GM12878 (cell line): Measurements from ENCODE around the gene CFDP1. TPM values are rescaled to one million over a fixed set of nuclear protein-coding genes. Genes with fewer than 3 reads are reported as not detected.

Experiments used
- ATF7 ChIP-seq: fragments of 450-650 bp; IDR thresholded peaks from 2 replicates; pipeline ENCODE4 v1.6.1; 2016; ENCODE audit warnings: low read depth, mild to moderate bottlenecking
- BMI1 ChIP-seq: fragments of 450-650 bp; IDR thresholded peaks from 2 replicates; pipeline ENCODE4 v1.6.1; 2016; ENCODE audit warnings: mild to moderate bottlenecking, moderate library complexity, borderline replicate concordance
- CREB1 ChIP-seq: IDR thresholded peaks from 2 replicates; pipeline ENCODE4 v1.6.1; 2012; ENCODE audit warnings: low read depth, mild to moderate bottlenecking, inconsistent platforms
- EGR1 ChIP-seq, 2 experiments: IDR thresholded peaks; 1 replicate in 1 of 2; 2 replicates in 1 of 2; pipeline ENCODE4 v1.6.1; 2011 to 2012; ENCODE audit warnings: low read depth in 2 of 2, low read length in 2 of 2, borderline replicate concordance in 1 of 2, mild to moderate bottlenecking in 1 of 2, moderate library complexity in 1 of 2
- FOS ChIP-seq: IDR thresholded peaks from 3 replicates; pipeline ENCODE4 v1.6.1; 2011; ENCODE audit warnings: borderline replicate concordance; ENCODE audit not compliant: insufficient read length; ENCODE audit errors: extremely low read depth
- GATAD2B ChIP-seq: fragments of 450-650 bp; conservative IDR thresholded peaks from 2 replicates; pipeline ENCODE4 v1.6.1; 2017; ENCODE audit warnings: low read depth, mild to moderate bottlenecking, moderate library complexity
- HDGF ChIP-seq: fragments of 450-650 bp; IDR thresholded peaks from 2 replicates; pipeline ENCODE4 v1.6.1; 2016; ENCODE audit warnings: antibody characterized with exemption
- IRF4 ChIP-seq: IDR thresholded peaks from 2 replicates; pipeline ENCODE4 v1.6.1; 2011; ENCODE audit warnings: low read depth, low read length
- JUNB ChIP-seq: IDR thresholded peaks from 2 replicates; pipeline ENCODE4 v1.6.1; 2016; ENCODE audit warnings: antibody characterized with exemption, mild to moderate bottlenecking
- MTA2 ChIP-seq: fragments of 450-650 bp; IDR thresholded peaks from 2 replicates; pipeline ENCODE4 v1.6.1; 2016; ENCODE audit warnings: low read depth, mild to moderate bottlenecking, moderate library complexity
- MTA3 ChIP-seq: IDR thresholded peaks from 2 replicates; pipeline ENCODE4 v1.6.1; 2012; ENCODE audit warnings: low read length, inconsistent platforms, borderline replicate concordance
- MXI1 ChIP-seq: fragments of 150-350 bp; IDR thresholded peaks from 2 replicates; pipeline ENCODE4 v1.6.1; 2011; ENCODE audit warnings: low read depth, mild to moderate bottlenecking, inconsistent platforms, low read length, improper control_type of control experiment
- RAD21 ChIP-seq: IDR thresholded peaks from 2 replicates; pipeline ENCODE4 v1.6.1; 2011; ENCODE audit warnings: mild to moderate bottlenecking, low read depth, low read length, moderate library complexity; ENCODE audit not compliant: insufficient read depth
- SIN3A ChIP-seq: IDR thresholded peaks from 2 replicates; pipeline ENCODE4 v1.6.1; 2012; ENCODE audit warnings: low read depth, low read length, improper control_type of control experiment
- SMARCA5 ChIP-seq: fragments of 450-650 bp; IDR thresholded peaks from 2 replicates; pipeline ENCODE4 v1.6.1; 2017; ENCODE audit warnings: mild to moderate bottlenecking
- SP1 ChIP-seq: IDR thresholded peaks from one replicate; pipeline ENCODE4 v1.6.1; 2011; ENCODE audit warnings: low read depth, low read length
- SREBF1 ChIP-seq: IDR thresholded peaks from 2 replicates; pipeline ENCODE4 v1.6.1; 2012; ENCODE audit warnings: mild to moderate bottlenecking, low read length
- YBX1 ChIP-seq: fragments of 450-650 bp; IDR thresholded peaks from 2 replicates; pipeline ENCODE4 v1.6.1; 2016; ENCODE audit warnings: antibody characterized with exemption
- ZNF217 ChIP-seq: fragments of 450-650 bp; IDR thresholded peaks from 2 replicates; pipeline ENCODE4 v1.6.1; 2017; ENCODE audit warnings: antibody characterized with exemption, mild to moderate bottlenecking
- ZNF274 ChIP-seq: IDR thresholded peaks from one replicate; pipeline ENCODE4 v1.8.0; 2011; ENCODE audit not compliant: insufficient read length, insufficient read depth
- ZZZ3 ChIP-seq: IDR thresholded peaks from 2 replicates; pipeline ENCODE4 v1.6.1; 2011; ENCODE audit warnings: low read depth; ENCODE audit not compliant: control insufficient read depth, insufficient read length
- polyA plus RNA-seq, 11 experiments: library from polyadenylated mRNA; depleted of rRNA in 4 of 11; unstranded in 6 of 11; stranded (reverse) in 5 of 11; fragments of >200 nt; fragmentation: Nextera tagmentation in 4 of 11; fragmentation: Illumina TruSeq in 1 of 11; extraction: Ambion mirVana in 4 of 11; extraction: Trizol in 1 of 11; gene quantifications; 1 replicate in 1 of 11; 2 replicates in 10 of 11; pipeline versions ENCODE4 v1.2.1 to v1.2.3, GENCODE V29; 2011 to 2016; ENCODE audit warnings: inconsistent platforms in 2 of 11, missing spikeins in 2 of 11, low read depth in 1 of 11
- total RNA-seq, 4 experiments: library from RNA; depleted of rRNA in 3 of 4; stranded (reverse); fragments of >200 nt in 3 of 4; fragmentation: Illumina TruSeq in 1 of 4; extraction: Trizol in 1 of 4; gene quantifications; 2 replicates each; pipeline versions ENCODE4 v1.2.1 to v1.2.3, GENCODE V29; 2013 to 2021
- TF ChIP-seq, protein P1 (sequence below): IDR thresholded peaks from 2 replicates; pipeline ENCODE4 v1.6.1; 2011; ENCODE audit warnings: low read depth, low read length, improper control_type of control experiment, borderline replicate concordance
- TF ChIP-seq, protein P2 (sequence below): IDR thresholded peaks from 2 replicates; pipeline ENCODE4 v1.6.1; 2011; ENCODE audit warnings: mild to moderate bottlenecking, low read depth, low read length, moderate library complexity; ENCODE audit not compliant: insufficient replicate concordance
- TF ChIP-seq, protein P3 (sequence below): fragments of 150-350 bp; IDR thresholded peaks from 2 replicates; pipeline ENCODE4 v1.6.1; 2016; ENCODE audit warnings: low read depth, low read length
- TF ChIP-seq, protein P4 (sequence below): IDR thresholded peaks from 2 replicates; pipeline ENCODE4 v1.6.1; 2012; ENCODE audit warnings: low read depth, low read length, improper control_type of control experiment

The CFDP1 gene
- total and polyA plus RNA-seq, 10 of the 15 experiments (the other 5 are each of a cell fraction or from before 2014, with no cell fraction given), result 22.3 to 64.8 (median 36.7) TPM

DNA sequence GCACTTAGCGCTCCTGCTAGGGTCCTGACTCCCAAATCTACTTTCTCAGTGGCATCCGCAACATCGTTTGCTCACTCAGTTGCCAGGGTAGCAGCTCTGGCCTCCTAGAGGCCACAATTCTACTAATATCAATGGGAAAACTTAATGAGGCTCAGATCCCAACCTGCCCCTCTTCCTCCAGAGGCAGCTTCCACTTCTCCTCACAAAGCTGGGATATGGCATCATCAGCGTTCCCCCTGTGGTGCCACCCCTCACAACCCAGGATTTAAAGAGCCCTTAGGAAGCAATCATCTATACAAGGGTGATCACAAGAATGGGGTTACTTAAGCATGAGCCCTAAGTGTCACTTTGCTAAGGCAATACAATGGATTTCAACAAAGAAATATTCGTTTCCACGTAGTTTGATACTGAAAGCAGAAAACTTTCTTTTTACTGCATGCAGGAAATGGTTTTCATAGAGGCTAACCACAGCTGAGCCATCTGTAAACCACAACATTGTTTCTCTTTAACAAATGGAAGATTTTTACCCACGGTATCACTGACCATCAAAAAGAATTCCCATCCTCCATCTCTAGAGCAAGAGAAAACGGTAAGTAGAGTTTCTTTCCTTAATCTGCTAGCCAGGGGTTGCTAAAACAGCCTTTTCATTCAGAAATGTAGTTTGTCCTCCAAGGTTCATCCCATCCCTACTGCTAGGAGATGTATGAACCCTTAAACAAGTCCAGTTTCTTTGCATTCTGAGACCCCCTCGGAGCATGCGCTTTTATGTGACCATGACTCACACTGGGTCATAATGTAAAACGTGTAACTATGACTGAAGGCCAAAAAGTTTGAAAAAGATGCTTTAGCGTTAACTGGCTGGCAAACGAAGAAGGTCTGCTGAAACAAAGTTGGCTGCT, 113.5 kb downstream of the CFDP1 start (continued):
- peak; percentile 81 for TF ChIP-seq MTA2
- TF ChIP-seq IRF4, result 0 out of 2 replicates have a peak, but pooled peaks have one; percentile 55
- peak; percentile 46 for TF ChIP-seq SP1
- no peak for TF ChIP-seq FOS
- TF ChIP-seq CREB1, result peak; percentile 20; the same call in 1 of the 2 replicates
- peak; percentile 53 for TF ChIP-seq JUNB
- TF ChIP-seq RAD21, result 0 out of 2 replicates have a peak, but pooled peaks have one; percentile 14
- no peak for TF ChIP-seq HDGF
- TF ChIP-seq, protein P1, sequence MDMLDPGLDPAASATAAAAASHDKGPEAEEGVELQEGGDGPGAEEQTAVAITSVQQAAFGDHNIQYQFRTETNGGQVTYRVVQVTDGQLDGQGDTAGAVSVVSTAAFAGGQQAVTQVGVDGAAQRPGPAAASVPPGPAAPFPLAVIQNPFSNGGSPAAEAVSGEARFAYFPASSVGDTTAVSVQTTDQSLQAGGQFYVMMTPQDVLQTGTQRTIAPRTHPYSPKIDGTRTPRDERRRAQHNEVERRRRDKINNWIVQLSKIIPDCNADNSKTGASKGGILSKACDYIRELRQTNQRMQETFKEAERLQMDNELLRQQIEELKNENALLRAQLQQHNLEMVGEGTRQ, result no peak
- TF ChIP-seq, protein P2, sequence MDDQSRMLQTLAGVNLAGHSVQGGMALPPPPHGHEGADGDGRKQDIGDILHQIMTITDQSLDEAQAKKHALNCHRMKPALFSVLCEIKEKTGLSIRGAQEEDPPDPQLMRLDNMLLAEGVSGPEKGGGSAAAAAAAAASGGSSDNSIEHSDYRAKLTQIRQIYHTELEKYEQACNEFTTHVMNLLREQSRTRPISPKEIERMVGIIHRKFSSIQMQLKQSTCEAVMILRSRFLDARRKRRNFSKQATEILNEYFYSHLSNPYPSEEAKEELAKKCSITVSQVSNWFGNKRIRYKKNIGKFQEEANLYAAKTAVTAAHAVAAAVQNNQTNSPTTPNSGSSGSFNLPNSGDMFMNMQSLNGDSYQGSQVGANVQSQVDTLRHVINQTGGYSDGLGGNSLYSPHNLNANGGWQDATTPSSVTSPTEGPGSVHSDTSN, result no peak
- no peak for TF ChIP-seq SMARCA5
- no peak for TF ChIP-seq ZZZ3
- no peak for TF ChIP-seq YBX1
- TF ChIP-seq, protein P3, sequence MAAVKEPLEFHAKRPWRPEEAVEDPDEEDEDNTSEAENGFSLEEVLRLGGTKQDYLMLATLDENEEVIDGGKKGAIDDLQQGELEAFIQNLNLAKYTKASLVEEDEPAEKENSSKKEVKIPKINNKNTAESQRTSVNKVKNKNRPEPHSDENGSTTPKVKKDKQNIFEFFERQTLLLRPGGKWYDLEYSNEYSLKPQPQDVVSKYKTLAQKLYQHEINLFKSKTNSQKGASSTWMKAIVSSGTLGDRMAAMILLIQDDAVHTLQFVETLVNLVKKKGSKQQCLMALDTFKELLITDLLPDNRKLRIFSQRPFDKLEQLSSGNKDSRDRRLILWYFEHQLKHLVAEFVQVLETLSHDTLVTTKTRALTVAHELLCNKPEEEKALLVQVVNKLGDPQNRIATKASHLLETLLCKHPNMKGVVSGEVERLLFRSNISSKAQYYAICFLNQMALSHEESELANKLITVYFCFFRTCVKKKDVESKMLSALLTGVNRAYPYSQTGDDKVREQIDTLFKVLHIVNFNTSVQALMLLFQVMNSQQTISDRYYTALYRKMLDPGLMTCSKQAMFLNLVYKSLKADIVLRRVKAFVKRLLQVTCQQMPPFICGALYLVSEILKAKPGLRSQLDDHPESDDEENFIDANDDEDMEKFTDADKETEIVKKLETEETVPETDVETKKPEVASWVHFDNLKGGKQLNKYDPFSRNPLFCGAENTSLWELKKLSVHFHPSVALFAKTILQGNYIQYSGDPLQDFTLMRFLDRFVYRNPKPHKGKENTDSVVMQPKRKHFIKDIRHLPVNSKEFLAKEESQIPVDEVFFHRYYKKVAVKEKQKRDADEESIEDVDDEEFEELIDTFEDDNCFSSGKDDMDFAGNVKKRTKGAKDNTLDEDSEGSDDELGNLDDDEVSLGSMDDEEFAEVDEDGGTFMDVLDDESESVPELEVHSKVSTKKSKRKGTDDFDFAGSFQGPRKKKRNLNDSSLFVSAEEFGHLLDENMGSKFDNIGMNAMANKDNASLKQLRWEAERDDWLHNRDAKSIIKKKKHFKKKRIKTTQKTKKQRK, result no peak
- peak; percentile 67; the same call in 1 of the 2 replicates for TF ChIP-seq ZNF217
- TF ChIP-seq GATAD2B, result peak; percentile 62; the same call in 1 of the 2 replicates
- no peak for TF ChIP-seq MXI1
- no peak for TF ChIP-seq SIN3A
- no peak for TF ChIP-seq ZNF274
- TF ChIP-seq SREBF1, result no peak
- peak; percentile 66 for TF ChIP-seq ATF7
- peak; percentile 87 for TF ChIP-seq MTA3
- no peak for TF ChIP-seq EGR1 (IDR thresholded peaks at IDR 0.05; ENCODE audit: borderline replicate concordance in 1 of 2, low read depth in 2 of 2, low read length in 2 of 2)
- TF ChIP-seq, protein P4, sequence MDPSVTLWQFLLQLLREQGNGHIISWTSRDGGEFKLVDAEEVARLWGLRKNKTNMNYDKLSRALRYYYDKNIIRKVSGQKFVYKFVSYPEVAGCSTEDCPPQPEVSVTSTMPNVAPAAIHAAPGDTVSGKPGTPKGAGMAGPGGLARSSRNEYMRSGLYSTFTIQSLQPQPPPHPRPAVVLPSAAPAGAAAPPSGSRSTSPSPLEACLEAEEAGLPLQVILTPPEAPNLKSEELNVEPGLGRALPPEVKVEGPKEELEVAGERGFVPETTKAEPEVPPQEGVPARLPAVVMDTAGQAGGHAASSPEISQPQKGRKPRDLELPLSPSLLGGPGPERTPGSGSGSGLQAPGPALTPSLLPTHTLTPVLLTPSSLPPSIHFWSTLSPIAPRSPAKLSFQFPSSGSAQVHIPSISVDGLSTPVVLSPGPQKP, result no peak
- 0 out of 2 replicates have a peak, but pooled peaks have one; percentile 21 for TF ChIP-seq BMI1
